Measurements from ENCODE around the gene PTCH2.

Gene PTCH2

DNA sequence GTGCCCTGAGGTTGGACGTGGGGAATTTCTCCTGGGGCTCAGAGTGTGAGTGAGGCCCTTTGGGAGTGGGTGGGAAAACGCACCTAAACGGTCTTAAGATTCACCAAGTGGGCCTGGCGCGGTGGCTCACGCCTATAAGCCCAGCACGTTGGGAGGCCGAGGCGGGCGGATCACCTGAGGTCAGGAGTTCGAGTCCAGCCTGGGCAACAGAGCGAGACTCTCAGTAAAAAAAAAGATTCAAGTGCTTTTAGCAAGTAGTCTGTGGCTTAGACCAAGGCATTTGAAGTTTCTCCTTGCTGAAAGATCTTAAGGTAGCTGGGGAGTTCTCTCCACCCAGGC, 66.4 kb downstream of the PTCH2 start:
- DNase-seq = no peak

DNA sequence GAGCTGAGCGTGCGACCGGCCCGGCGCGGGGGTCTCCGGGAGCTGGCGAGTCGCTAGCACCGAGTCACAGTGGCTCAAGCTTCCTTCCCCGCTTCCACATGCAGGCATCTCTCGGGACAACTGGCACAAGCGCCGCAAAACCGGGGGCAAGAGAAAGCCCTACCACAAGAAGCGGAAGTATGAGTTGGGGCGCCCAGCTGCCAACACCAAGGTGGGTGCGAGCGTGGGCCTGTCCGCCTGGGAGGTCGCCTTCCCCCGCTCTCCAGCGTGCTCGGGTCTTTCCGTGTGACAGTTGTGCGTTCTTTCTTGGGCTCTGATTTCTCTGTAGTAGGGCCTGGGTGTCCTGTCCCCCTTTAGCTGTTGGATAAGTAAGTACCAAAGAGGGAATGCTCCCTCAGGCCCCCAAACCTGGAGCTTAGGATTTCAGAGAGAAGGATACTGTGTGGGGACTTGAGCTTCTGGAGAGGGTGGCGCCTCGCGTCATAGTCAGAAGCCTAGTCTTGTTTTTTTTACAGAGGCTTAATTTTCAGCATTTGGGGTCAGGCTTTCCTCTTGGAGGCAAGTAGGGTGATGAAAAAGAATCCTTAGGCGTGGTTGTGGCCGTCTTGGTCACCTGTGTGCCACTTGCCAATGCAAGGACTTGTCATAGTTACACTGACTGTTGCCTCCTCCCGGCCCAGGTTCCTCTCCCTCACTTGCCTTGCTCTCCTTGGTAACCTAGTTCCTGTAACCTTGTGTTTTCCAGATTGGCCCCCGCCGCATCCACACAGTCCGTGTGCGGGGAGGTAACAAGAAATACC, 66.9 kb downstream of the PTCH2 start:
- no peak for DNase-seq

DNA sequence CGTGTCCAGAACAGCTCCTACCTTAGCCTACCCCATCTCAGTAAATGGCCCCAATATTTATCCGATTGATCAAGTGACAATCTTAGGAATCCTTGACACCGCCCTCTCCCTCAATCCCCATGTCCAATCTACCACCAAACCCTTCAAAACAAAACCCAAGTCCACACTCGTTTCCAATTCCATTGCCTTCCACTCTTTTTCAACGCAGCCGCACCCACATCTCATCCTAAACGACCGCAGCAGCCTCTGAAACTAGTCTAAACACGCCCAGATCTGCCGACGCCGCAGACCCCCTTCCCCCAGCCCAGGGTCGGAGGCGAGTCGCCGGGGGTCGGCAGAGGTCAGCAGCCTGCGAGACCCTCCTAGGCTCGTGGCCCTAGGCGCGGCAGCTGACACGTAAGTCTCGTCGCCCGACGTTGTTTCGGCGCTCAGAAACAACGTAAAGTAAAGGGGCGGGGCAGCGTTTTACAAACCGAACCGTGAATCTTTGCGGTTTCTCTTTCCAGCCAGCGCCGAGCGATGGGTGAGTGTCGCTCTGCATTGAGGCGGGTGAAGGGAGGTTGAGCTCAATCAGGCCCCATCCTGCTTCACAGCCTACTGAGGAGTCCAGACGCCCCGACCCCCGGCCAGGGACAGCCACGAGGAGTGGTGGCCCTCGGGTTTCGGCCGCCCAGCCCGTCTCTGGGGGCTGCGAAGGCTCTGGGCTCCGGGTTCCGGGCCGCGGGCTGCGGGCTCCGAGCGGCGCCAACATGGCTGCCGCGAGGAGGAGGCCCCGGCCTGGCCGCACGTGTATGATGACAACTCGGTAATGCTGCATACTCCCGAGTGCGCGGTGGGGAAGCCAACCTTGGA, 67.7 kb downstream of the PTCH2 start, which contains the start of gene RPS8:
TSS of gene RPS8 (plus strand) at position 463 of the 852 bp plus-strand sequence. CDS start at position 520, 57 bp downstream.
- DNase-seq = peak; percentile 87

Data from T1000 (cell line).